ENCODE results near the gene RPL36A. TPM values are rescaled to one million over a fixed set of nuclear protein-coding genes. Genes with fewer than 3 reads are reported as not detected.

Gene RPL36A
- total RNA-seq, 1 donor from 2014 or later: 172 TPM

DNA sequence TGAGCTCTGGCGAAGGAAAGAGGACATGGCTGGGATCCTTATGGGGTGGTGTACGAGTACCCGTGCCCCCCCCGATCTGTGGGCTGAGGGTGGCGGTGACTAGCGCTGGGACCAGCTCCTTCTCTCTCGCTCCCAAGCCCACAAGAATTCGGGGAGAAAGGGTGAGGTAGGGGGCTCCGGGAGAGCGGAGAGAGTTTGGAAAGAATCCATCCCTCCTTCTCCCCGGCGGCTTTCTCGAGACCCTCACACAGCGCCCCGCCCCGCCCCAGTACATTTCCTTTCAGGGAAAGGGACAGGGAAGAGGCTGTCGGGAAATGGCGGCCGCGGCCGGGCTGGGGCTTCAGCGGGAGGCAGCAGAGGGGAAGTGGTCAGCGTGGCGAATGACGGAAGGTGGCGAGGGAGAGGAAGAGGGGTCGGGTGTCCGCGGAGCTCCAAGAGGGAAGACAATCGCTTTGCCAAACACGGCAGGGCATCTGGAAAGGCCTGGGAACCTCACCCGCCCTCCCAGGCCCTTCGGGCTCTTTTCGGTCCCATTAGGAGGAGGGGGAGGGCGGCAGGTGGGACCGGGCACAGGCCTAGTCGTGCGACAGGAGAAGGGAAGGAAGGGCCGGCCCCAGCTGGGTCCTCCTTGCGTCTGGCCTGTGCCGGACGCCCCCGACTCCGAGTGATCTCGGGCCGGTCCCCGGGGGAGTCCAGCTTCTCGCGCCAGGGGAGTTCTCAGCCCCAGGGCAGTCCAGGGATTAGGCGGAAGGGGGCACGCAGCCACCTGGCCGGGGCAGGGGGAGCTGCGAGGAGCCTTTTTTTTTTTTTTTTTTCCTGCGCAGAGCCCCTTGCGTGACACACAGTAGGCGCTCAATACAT lies 27.4 kb downstream of the RPL36A start:
- peak; percentile 82 for ATAC-seq

DNA sequence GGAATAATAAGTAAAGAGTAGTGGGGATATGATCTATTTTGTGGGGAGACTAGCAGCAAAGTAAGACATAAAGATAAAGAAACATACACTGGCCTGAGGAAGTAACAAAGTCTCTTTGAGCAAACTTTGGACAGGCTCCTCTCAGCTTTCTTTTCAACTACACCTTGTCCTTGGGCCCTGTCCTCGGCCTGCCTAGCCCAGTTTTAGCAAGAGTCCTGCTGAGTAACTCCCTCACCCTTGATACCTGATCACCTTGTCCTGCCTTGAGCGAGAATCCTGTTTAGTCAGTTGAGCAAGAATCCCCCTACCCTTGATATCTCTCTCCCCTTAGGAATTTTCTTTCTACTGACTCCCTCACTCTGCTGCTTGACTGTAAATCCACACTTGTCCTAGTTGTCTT lies 28.7 kb downstream of the RPL36A start:
- DNase-seq (ENCODE audit: low spot score): no peak
- no peak for ATAC-seq
- intact Hi-C loops (cut with DNase I): no loop called here

More for the DNA sequence above, 27.4 kb downstream of the RPL36A start:
- intact Hi-C loops (cut with DNase I): no loop called here
- DNase-seq (ENCODE audit: low spot score): peak; percentile 82

DNA sequence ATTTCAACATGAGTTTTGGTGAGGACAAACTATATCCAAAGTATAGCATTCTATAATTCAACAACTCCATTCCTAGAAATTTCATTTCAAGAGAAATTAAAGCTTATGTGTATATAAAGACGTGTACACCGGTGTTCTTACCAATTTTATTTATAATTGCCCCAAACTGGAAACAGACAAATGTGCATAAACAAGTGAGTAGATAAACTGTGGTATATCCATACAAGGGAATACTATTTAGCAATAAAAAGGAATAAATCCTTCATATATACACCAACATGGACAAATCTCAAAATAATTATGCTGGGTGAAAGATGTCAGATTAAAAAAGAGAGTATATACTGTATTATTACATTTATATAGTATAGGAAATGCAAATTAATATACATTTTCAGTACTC lies 37.1 kb downstream of the RPL36A start:
- ATAC-seq (no peak), DNase-seq (ENCODE audit: low spot score) (no peak)
- intact Hi-C loops (cut with DNase I): no loop called here

DNA sequence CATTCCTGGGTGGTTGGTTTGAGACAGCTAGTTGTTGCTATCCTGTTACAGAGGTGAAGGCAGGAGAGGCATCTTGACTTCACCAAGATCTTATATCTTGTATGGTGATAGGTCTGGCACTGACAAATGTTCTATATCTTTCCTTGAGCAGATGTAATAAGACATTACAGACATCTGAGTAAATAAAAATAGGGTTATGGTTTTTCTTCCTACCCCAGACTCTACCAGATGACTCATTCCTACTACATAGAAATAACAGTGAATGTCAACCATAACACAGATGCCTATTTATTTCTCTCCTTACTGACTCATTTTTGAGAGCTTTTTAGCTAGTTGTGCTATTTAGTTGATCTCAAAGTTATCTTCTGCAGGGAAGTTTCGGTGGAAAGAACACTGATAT lies 39.1 kb downstream of the RPL36A start:
- DNase-seq (ENCODE audit: low spot score) (no peak), ATAC-seq (no peak)
- intact Hi-C loops (cut with DNase I): no loop called here

DNA sequence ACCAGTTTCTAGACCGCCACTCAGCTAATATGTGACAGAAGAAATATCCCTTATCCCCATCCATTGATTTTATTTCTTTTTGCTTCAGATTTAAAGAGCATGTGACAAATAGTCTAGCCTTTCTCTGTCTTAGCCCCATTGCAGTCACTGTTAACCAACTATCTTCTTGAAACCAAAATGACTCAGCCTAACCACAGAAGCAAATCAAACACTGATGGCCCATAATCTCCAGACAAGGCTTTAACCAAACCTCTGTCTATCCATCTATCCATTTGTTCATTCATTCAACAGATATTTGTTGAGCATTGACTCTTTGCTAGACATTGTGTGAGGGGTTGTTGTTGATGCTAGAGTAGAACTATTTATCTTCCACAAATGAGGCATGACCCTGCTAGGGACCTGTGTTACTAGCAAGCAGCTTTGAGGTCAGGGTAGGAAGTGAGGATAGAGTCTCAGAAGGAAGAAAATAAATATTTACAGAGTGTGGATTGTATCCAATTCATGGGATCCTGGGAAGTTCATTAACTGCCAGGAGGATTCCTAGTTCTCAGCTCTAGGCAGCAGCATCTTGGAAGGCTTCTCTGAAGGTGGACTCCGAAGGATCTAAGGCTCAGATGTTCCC lies 39.8 kb downstream of the RPL36A start:
- intact Hi-C loops (cut with DNase I): no loop called here
- DNase-seq (ENCODE audit: low spot score) (no peak), ATAC-seq (no peak)

DNA sequence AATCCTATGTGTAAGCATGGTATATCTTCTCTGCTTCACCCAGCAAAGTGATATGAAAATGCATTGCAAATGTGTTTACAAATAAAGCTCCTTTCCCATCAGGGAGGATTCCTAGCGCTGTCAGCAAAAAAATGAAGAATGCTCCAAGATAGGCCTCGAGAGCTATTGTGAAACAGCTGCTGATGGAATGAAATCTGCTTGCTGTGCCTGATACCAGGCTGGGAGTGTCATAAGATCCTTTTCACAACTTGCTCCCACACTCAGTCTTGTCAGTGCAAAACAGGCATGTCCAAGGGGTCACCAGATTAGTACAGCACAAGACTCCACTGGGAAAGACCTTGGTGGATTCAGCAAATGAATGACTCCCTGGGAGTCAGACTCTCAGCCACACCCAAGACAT lies 51.3 kb downstream of the RPL36A start:
- DNase-seq (ENCODE audit: low spot score) (no peak), ATAC-seq (peak; percentile 42)
- intact Hi-C loops (cut with DNase I): no loop called here

Other genes starting within 250 kb of the RPL36A start
- gene DRP2, start 171.2 kb upstream of the RPL36A start, total RNA-seq: 381 TPM
- 0.18 TPM for gene TAF7L, start 99.7 kb upstream of the RPL36A start, total RNA-seq
- gene TIMM8A, start 42.3 kb upstream of the RPL36A start, total RNA-seq: 6.1 TPM
- 9.7 TPM for gene BTK, start 4.8 kb upstream of the RPL36A start, total RNA-seq
- gene GLA, start 16.9 kb downstream of the RPL36A start, total RNA-seq: 19.9 TPM
- gene HNRNPH2, start 17.2 kb downstream of the RPL36A start, total RNA-seq: 57.9 TPM
- 34.1 TPM for gene ARMCX4, start 94.4 kb downstream of the RPL36A start, total RNA-seq
- 40.9 TPM for gene ARMCX1, start 159.5 kb downstream of the RPL36A start, total RNA-seq
- 43.4 TPM for gene ARMCX6, start 227.0 kb downstream of the RPL36A start, total RNA-seq
- gene ARMCX3, start 232.1 kb downstream of the RPL36A start, total RNA-seq: 62.7 TPM